ENCODE measurements around the gene MOB3A.
A peak's percentile ranks its signal among the peaks of the same experiment; 100 is the strongest.

The MOB3A gene

DNA sequence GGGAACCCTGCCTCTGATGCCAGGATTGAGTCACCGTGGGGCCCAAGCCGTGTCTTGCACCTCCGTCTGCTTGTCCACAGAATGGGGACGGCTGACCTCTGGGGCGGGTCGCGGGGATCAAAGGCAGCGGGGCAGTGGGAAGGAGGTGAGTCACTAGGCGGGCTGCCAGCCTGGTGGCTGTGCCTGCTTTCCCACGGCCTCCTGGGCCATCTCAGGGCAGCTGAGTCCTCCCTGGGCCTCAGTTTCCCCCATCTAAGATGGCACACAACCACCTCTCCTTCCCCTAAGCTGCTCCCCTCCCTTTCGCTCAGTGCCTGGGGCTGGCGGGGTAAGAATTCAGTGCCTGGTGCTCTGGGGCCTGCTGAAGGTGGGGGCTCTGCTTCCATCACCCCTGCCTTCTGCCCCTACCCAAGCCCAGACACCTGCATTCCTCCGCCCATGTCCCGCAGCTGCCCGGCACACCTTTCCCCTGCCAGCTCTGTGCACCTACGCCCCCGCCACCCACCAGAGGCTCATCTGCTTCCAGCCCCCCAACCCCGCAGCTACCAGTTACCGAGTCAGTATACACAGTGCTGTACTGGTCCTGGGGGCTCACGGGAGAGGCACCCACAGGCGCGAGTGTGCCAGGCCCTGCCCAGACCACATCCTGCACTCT is 48.5 kb downstream of the MOB3A start:
- no peak for ATAC-seq (replicated peaks)
- H3K4me3 Mint-ChIP-seq, result peak overlapping the region; percentile 75 to 86
- peak overlapping the region; percentile 81 for H3K27ac Mint-ChIP-seq
- no peaks in the 10 kb centered on the region for H3K9me3 Mint-ChIP-seq
- DNase-seq, result no peak
- H3K27me3 Mint-ChIP-seq, result no peaks in the 10 kb centered on the region
- H3K4me1 Mint-ChIP-seq, result peaks cover 52 to 91% of the 10 kb centered on the region in 2 donors
- H3K36me3 Mint-ChIP-seq, result peaks cover 20 to 51% of the 10 kb centered on the region in 2 donors

DNA sequence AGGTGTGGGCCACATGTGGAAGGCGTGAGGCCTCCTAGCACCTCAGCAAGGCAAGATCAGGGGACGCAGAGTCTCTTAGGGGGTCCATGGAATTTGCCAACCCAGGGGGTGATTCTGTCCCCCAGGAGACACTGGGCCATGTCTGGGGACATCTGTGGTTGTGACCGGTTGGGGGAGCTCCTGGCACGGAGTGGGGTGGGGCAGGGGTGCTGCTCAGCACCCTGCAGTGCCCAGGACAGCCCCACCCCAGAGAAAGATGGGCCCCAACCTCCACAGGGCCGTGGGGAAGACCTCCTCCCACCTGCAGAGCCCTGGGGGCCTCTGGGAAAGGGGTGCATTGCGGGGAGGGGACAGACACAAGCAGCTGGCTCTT is 49.1 kb downstream of the MOB3A start:
- H3K27ac Mint-ChIP-seq, result peak overlapping the region; percentile 76
- no peaks in the 10 kb centered on the region for H3K27me3 Mint-ChIP-seq
- ATAC-seq (replicated peaks), result no peak
- DNase-seq, result no peak
- H3K9me3 Mint-ChIP-seq, result no peaks in the 10 kb centered on the region
- peaks cover 51 to 91% of the 10 kb centered on the region in 2 donors for H3K4me1 Mint-ChIP-seq
- H3K4me3 Mint-ChIP-seq, result peak overlapping the region; percentile 22 to 57
- H3K36me3 Mint-ChIP-seq, result peaks cover 22 to 55% of the 10 kb centered on the region in 2 donors

DNA sequence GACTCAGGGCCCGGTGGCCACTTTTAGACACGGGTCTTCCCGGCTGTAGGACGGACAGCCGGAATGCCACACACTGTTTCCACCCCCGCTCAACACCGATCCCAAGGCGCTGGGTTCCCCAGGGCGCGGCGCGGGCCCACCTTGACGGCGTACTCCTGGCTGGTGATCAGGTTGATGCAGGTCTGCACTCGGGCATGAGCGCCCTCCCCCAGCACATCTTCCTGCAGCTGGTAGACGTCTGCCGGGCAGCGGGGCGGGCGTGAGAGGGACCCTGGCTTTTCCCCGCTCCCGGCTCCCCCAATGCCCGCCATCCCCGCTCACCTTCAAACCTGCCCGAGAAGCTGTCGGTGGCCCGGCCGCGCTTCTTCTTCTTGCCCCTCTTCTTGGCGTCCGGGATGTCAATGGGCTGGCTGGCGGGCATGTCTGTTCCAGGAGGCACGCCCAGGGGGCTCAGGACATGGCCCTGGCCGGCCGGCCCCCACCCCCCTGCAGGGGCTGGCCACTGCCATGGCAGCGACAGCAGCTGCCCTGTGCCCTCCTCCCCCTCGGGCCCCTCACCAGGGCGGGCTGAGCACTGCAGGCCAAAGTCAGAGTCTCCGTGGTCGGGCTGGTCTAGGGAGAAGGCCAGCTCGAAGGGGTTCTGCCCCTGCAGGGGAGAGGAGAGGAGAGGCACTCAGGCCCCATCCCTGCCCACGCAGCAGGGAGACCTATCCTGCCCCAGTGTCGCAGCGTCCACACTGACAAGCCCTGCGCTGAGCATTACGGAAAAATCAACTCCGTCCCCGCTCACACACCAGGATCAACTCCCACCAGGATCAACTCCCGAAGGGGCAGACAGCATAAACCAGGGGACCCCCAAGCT is 49.8 kb downstream of the MOB3A start:
- peaks cover 22 to 58% of the 10 kb centered on the region in 2 donors for H3K36me3 Mint-ChIP-seq
- peaks cover 47 to 89% of the 10 kb centered on the region in 2 donors for H3K4me1 Mint-ChIP-seq
- peak overlapping the region; percentile 83 for H3K27ac Mint-ChIP-seq
- no peaks in the 10 kb centered on the region for H3K27me3 Mint-ChIP-seq
- ATAC-seq (replicated peaks) (no peak), DNase-seq (no peak)
- H3K9me3 Mint-ChIP-seq, result no peaks in the 10 kb centered on the region
- H3K4me3 Mint-ChIP-seq, result peak overlapping the region in 1 of 2 donors; percentile 14

DNA sequence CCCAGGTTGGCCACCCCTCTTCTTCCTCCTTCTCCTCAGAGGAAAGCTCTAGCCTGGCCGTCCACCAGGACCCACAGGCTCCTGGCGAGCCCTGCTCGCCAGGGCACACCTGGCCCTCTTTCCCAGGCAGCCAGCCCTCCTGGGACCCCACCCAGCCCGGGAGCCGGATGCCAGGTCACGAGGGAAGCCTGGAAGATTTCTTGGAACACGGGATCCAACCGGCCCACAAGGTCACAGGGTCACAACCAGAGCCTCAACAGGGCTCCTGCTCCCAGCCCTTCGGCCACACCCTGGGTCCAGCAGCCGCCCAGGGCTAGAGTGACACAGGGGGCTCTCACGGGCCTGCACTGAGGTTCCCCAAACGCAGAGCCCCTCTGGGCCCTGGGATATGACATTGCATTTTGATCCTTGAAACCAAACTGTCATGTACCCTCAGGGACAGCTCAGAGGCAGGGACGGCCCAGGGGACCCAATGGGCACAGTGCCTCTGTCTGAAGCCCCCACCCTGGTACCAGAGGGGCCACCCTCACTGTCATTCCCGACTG is 50.6 kb downstream of the MOB3A start:
- Mint-ChIP-seq H3K4me1 (peaks cover 51 to 93% of the 10 kb centered on the region in 2 donors), H3K9me3 (no peaks in the 10 kb centered on the region), H3K27ac (peak overlapping the region; percentile 59), H3K27me3 (no peaks in the 10 kb centered on the region), H3K4me3 (peak overlapping the region in 1 of 2 donors; percentile 14), H3K36me3 (peaks cover 24 to 62% of the 10 kb centered on the region in 2 donors)
- ATAC-seq (replicated peaks) (no peak), DNase-seq (no peak)

DNA sequence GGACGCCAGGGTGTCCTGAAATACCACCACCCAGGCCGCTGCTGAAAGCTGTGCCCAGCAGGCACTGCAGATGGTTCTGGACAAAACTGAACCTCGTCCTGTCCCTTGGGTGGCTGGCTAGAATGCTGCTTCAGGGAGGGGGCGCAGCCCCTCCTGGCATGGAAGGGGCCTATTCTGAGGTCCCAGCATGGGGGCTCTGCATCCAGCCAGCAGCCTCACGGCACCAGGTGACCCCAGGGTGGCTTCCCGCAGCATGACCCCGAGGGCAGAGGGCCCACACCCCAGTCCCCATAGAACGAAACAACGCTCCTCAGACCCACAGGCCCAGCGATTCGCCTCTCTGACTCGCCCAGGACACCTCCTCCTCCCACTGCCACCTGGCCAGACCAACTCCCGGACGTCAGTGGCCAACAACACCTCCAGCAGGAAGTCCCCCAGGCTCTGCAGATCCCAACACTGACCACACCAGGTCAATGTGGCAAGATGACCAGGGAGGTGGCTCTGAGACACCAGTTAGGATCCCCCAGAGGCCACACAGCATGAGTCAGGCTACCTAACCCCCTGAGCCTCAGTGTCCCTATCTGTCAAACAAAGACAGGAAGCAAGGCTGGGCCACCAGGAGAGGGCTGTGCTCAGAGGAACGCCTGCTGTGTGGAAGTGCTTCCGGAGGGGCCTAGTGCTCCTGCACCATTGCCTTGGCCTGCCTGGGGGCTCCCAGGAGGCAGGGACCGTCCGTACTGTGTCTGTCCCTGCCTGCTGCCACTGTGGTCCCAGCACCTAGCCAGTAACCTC is 51.2 kb downstream of the MOB3A start:
- H3K9me3 Mint-ChIP-seq, result no peaks in the 10 kb centered on the region
- DNase-seq, result no peak
- peaks cover 26 to 61% of the 10 kb centered on the region in 2 donors for H3K36me3 Mint-ChIP-seq
- H3K4me1 Mint-ChIP-seq, result peaks cover 49 to 92% of the 10 kb centered on the region in 2 donors
- H3K27ac Mint-ChIP-seq, result peak overlapping the region; percentile 65
- no peaks in the 10 kb centered on the region for H3K27me3 Mint-ChIP-seq
- H3K4me3 Mint-ChIP-seq, result peak overlapping the region; percentile 66 to 69
- ATAC-seq (replicated peaks), result no peak

DNA sequence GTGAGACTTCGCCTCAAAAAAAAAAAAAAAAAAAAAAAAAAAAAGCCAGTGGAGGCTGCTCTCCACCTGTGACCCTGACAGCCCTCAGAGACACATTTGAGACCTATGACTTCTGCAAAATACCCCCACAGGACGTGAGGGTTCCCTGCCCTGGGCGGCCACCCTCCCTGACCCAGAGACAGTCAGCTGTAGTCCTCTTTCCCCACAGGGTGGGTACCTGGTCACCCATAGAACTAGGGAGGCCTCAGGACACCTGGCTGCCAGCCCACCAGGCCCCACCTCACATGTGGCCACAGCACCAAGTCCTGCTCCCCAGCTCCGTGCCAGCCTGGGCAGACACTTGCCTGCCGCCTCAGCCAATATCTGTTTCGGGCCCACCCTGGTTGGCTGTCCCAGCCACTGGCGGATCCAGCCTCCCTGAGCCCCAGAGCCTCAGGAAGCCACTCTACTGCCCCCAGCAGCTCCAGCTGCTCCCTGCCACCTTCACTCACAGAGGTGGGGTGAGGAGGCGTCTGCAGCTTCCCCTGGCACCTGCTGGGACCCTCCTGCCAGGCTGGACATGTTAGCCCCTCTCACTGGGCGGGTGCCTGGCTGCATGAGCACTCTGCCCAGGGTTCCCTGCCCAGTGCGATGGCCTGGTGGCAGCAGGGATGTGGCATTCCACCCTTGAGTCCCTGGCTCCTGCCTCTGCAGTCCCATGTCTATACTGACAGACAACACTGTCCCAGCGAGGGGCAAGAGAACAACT is 52.0 kb downstream of the MOB3A start:
- H3K4me3 Mint-ChIP-seq, result peak overlapping the region; percentile 51 to 66
- H3K9me3 Mint-ChIP-seq, result no peaks in the 10 kb centered on the region
- ATAC-seq (replicated peaks) (no peak), DNase-seq (no peak)
- no peaks in the 10 kb centered on the region for H3K27me3 Mint-ChIP-seq
- H3K36me3 Mint-ChIP-seq, result peaks cover 26 to 60% of the 10 kb centered on the region in 2 donors
- H3K27ac Mint-ChIP-seq, result peak overlapping the region; percentile 76
- H3K4me1 Mint-ChIP-seq, result peaks cover 48 to 91% of the 10 kb centered on the region in 2 donors

DNA sequence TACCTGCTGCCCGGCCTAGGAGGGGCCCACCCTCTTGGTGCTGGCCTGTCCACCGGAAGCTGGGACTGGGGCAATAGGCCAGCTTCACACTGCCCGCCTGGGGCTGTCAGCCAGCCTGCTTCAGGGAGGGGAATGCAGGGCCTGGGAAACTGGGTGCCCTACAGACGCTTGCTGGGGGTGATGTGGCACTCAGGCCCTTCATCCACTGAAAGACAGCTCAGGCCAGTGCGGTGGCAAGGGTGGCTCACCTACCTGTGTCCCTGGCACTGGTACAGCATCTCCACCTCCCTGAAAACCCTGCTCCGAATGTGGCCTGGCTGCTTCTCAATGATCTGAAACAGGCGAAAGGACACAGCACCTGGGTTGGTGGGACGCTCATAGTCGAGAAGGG is 52.9 kb downstream of the MOB3A start:
- Mint-ChIP-seq H3K4me3 (peak overlapping the region; percentile 80 to 82), H3K4me1 (peaks cover 43 to 89% of the 10 kb centered on the region in 2 donors), H3K36me3 (peaks cover 33 to 60% of the 10 kb centered on the region in 2 donors), H3K27ac (peak overlapping the region; percentile 92), H3K27me3 (no peaks in the 10 kb centered on the region), H3K9me3 (no peaks in the 10 kb centered on the region)
- no peak for DNase-seq
- no peak for ATAC-seq (replicated peaks)

DNA sequence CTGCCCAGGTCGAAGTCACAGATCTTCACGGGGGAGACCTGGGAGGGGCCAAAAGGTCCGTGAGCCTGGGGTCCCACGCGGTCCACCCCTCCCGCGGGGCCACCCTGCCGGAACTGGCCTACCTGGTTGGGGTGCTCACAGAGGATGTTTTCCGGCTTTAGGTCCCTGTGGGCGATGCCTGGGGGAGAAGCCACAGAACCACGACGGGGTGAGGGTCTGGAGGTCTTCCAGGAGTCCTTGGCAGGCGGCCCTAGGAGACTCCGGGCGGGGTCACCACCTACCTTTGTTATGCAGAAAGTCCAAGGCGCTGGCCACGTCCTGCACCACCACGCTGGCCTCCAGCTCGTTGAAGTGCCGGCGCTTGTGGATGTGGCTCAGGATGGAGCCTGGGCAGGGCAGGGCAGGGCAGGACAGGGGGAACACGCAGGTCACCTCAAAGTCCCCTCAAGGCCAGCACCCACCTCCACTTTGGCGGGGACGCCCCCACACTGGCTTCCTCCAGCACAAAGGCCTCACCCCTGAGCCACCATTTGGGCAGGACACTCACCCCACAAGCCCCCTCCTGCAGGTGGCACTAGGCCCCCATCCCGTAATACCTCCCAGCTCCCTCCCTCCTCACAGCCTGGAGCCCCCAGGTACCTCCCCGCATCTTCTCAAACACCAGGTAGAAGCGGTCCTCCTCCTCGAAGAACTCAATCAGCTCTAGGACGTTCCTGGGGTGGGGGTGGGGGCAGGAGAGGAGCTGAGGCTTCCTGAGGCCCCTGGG is 53.5 kb downstream of the MOB3A start:
- no peaks in the 10 kb centered on the region for H3K9me3 Mint-ChIP-seq
- peak overlapping the region; percentile 92 for H3K27ac Mint-ChIP-seq
- H3K36me3 Mint-ChIP-seq, result peaks cover 32 to 64% of the 10 kb centered on the region in 2 donors
- peaks cover 43 to 87% of the 10 kb centered on the region in 2 donors for H3K4me1 Mint-ChIP-seq
- peak overlapping the region; percentile 80 to 82 for H3K4me3 Mint-ChIP-seq
- no peak for ATAC-seq (replicated peaks)
- H3K27me3 Mint-ChIP-seq, result no peaks in the 10 kb centered on the region
- no peak for DNase-seq

DNA sequence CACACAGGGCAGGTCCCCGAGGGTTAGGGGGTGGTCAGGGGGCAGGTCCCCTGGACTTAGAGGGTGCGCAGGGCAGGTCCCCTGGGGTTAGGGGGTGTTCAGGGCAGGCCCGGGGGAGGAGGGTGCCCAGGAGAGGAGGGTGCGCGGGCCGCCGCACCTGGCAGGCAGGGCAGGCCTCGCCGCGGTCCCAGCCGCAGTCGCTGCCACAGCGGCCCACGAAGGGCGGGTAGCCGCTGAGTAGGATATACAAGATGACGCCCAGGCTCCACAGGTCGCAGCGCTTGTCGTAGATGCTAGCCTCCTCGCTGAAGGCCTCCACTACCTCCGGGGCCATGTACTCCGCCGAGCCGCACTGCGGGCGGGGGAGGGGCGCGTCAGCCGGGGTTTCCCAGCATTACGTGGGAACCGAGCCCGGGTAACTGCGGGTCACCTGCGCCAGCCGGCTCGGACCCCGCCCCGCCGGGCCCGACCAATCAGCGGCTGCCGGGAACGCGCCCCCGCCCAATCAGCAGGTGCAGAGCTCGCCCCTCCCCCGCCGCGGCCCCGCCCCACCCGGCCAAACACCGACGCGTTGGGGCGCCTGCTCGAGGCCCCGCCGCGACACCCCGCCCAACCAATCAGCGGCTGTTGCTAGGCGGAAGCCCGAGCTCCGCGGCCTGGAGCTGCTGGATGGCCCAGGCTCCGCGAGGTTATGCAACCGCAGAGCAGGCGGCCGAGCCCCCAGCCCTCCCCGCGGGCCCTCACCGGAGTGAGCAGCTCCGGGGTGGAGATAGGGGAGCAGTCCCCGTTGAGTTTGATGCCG is 54.2 kb downstream of the MOB3A start:
- Mint-ChIP-seq H3K4me1 (peaks cover 39 to 81% of the 10 kb centered on the region in 2 donors), H3K4me3 (peak overlapping the region; percentile 82 to 86), H3K36me3 (peaks cover 34 to 60% of the 10 kb centered on the region in 2 donors), H3K27me3 (no peaks in the 10 kb centered on the region), H3K9me3 (no peaks in the 10 kb centered on the region), H3K27ac (peak overlapping the region; percentile 97)
- peak; percentile 99 for DNase-seq
- peak; percentile 85 for ATAC-seq (replicated peaks)

DNA sequence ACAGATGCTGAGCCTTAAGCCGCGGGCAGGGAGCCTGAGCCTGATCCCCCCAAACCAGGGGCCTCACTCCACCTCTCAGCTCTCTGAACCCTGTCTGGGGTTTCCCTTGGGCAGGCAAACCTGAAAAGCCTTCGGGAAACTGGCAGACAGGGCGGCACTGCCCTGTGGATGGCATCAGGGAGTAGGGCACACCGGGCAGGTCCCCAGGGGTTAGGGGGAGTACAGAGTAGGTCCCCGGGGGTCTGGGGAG is 54.8 kb downstream of the MOB3A start:
- Mint-ChIP-seq H3K36me3 (peaks cover 34 to 58% of the 10 kb centered on the region in 2 donors), H3K4me1 (peaks cover 38 to 76% of the 10 kb centered on the region in 2 donors), H3K27me3 (no peaks in the 10 kb centered on the region), H3K9me3 (no peaks in the 10 kb centered on the region), H3K4me3 (peak overlapping the region; percentile 82 to 86), H3K27ac (peak overlapping the region; percentile 97)
- no peak for DNase-seq
- ATAC-seq (replicated peaks), result no peak

DNA sequence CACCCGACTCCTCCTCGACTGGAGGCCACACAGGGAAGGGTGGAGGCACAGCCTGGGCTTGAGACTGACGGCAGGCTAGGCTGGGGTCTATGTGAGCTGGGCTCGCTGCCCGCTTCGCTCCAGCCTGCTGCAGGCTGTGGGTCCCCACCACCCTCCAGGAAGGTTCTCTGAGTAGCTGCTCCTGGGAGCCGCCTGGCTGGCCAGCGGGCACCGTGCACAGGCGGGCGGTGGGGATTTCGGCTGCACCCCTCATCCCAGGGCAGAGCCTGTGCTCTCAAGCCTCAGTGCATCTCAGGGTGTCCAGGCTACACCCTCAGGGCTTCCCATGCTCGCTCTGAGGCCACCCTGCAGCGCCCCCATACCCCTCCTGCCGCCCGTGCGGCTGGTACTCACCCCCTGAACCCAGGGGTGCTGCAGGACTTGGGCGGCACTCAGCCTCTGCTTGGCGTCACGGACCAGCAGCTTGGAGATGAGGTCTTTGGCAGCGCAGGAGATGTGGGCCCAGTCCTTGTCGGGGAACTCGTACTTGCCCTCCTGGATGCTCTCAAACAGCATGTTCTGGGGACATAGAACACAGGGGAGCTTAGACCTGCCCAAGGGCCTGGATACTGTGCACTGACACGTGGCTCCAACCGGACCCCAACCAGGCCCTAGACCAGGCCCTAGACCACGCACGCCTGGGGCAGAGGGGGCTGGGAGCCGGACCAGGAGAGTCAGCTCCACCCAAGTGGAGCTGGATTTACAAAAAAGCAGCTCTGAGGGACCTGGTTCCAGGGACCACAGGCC is 55.3 kb downstream of the MOB3A start:
- no peak for ATAC-seq (replicated peaks)
- DNase-seq, result no peak
- H3K27ac Mint-ChIP-seq, result peak overlapping the region; percentile 97
- no peaks in the 10 kb centered on the region for H3K9me3 Mint-ChIP-seq
- H3K27me3 Mint-ChIP-seq, result no peaks in the 10 kb centered on the region
- H3K36me3 Mint-ChIP-seq, result peaks cover 34 to 54% of the 10 kb centered on the region in 2 donors
- peaks cover 35 to 70% of the 10 kb centered on the region in 2 donors for H3K4me1 Mint-ChIP-seq
- H3K4me3 Mint-ChIP-seq, result peak overlapping the region; percentile 82 to 86

All from stimulated activated naive B cell treated with anti-CD40 and anti-IgM and Interleukin-4, amounts not matched to agents 10 μg/mL and 1 μg/mL and 100 μg/mL, for 72 hours (primary cell).